Activated CD4-positive, alpha-beta T cell treated with anti-CD3 and anti-CD28 coated beads for 36 hours (primary cell): ENCODE data around the gene GNAS. TPM values are rescaled to one million over a fixed set of nuclear protein-coding genes. Genes with fewer than 3 reads are reported as not detected.

Source experiments
- ATAC-seq: fragments of 200-7000 bp; cut with Tn5 transposase; one replicate; pipeline ENCODE4 v1.10.0; 2021; ENCODE audit warnings: mild to moderate bottlenecking, moderate library complexity
- CTCF ChIA-PET: fragments of 350-600 bp; sonication (Branson Sonifier 250); formaldehyde crosslinking; loops from one replicate; lab custom pipeline; 2021; ENCODE audit warnings: antibody characterized with exemption; lab: Charles Lee
- POLR2A ChIA-PET: fragments of 350-600 bp; sonication (Branson Sonifier 250); formaldehyde crosslinking; loops from one replicate; lab custom pipeline; 2021; ENCODE audit warnings: antibody characterized with exemption, inconsistent platforms; lab: Charles Lee
- DNase-seq: peaks from one replicate; pipeline ENCODE4 v3.0.0-alpha.2; 2020
- H3K27ac Mint-ChIP-seq: one replicate; pipeline ENCODE4 v1.8.0; 2021; ENCODE audit warnings: mixed read lengths
- H3K27me3 Mint-ChIP-seq: one replicate; pipeline ENCODE4 v1.8.0; 2021; ENCODE audit warnings: mixed read lengths
- H3K36me3 Mint-ChIP-seq: one replicate; pipeline ENCODE4 v1.8.0; 2021; ENCODE audit warnings: low read depth, mixed read lengths
- H3K4me1 Mint-ChIP-seq: one replicate; pipeline ENCODE4 v1.8.0; 2021; ENCODE audit warnings: mixed read lengths
- H3K4me3 Mint-ChIP-seq: one replicate; pipeline ENCODE4 v1.8.0; 2021; ENCODE audit warnings: mild to moderate bottlenecking, moderate library complexity, mixed read lengths
- H3K9me3 Mint-ChIP-seq: one replicate; pipeline ENCODE4 v1.8.0; 2021; ENCODE audit warnings: low read depth, mixed read lengths
- intact Hi-C, 2 experiments: fragments of 100-400 bp; cut with DNase I in 1 of 2; cut with micrococcal nuclease in 1 of 2; formaldehyde crosslinking; loops; one replicate each; pipeline versions ENCODE4 v1.14.2 to v1.15.1; 2022 to 2024; cut with DNase I, micrococcal nuclease
- total RNA-seq, 2 experiments: library from RNA; stranded (reverse); gene quantifications; one replicate each; pipeline ENCODE4 v1.2.3, GENCODE V29; 2021

GNAS gene
- total RNA-seq, 2 experiments from 2014 or later = 713 to 965 TPM

DNA sequence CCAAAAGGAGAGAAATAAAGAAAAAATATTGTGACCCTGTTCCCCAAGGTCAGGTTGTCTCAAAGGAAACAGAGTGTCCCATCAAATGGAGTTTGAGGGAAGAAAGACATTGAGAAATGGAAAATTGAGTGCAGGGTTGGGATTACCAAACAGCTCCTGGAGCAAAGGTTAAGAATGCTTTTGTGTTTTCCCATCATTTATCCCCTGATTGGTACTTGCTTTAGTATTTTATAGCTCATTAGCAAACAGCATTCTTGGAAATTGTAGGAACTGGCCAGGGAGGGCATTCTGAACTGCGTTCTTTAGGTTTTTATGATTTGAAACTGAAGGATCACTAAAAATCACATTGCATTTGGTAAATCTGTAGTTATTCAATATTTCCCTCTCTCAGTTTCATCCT is 69.5 kb downstream of the GNAS start:
- ChIA-PET CTCF (no interaction called here), POLR2A (no interaction called here)
- Mint-ChIP-seq H3K9me3 (no peaks in the 10 kb centered on the region), H3K4me1 (no peaks in the 10 kb centered on the region), H3K36me3 (no peaks in the 10 kb centered on the region), H3K4me3 (no peak overlapping the region), H3K27ac (no peak overlapping the region), H3K27me3 (no peaks in the 10 kb centered on the region)
- intact Hi-C loops = no loop called here
- no peak for DNase-seq
- ATAC-seq = no peak

DNA sequence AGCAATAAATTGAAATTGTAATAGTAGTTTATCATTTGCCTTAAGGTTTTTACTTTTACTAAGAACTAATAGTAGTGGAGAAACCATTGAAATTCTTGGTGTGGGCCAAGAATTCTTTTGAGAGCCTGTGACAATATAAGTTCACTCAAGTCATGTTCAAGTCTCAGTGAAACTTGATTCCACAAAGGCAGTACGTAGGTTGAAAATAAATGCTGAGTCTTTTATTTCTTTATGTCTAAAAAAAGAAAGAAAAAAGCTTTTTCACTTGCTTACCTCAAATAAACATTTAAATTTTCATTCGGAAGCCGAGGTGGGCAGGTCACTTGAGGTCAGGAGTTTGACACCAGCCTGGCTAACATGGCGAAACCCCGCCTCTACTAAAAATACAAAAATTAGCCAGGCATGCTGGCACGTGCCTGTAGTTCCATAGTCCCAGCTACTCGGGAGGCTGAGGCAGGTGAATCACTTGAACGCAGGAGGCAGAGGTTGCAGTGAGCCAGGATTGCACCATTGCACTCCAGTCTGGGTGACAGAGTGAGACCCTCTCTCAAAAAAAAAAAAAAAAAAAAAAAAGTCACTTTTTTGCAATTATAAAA is 70.7 kb downstream of the GNAS start:
- intact Hi-C loops = no loop called here
- Mint-ChIP-seq H3K4me1 (no peaks in the 10 kb centered on the region), H3K9me3 (no peaks in the 10 kb centered on the region), H3K27ac (no peak overlapping the region), H3K27me3 (no peaks in the 10 kb centered on the region), H3K4me3 (no peak overlapping the region), H3K36me3 (no peaks in the 10 kb centered on the region)
- CTCF ChIA-PET = no interaction called here
- no peak for DNase-seq
- no peak for ATAC-seq
- POLR2A ChIA-PET = interaction anchor here (0.5 to 1.0 kb wide), 2 partner anchors 67 to 109 kb away, joined by 3 to 4 read pairs; partner anchors contain the start of gene ATP5F1E

DNA sequence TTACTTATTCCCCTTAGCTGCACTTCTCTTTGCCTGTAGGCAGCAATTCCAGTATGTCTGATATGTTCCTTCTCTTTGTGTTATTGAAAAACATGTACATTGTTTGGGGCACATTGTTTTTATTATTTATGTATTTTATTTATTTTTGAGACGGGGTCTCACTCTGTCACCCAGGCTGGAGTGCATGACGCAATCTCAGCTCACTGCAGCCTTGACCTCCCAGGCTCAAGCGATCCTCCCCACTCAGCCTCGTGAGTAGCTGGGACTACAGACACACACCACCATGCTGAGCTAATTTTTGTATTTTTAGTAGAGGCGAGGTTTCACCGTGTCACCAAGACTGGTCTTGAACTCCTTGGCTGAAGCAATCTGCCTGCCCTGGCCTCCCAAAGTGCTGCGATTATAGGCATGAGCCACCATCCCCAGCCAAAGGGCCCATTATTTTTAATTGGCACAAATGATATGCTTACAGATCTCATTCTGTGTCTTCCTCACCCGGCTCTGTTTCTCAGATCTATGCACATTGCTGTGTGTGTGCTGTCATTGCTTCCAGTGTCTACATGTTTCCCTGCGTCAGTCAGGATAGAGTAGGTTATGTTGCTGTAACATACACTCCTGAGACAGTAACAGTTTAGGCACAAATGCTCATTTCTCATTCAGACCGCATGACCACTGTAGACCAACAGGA is 74.4 kb downstream of the GNAS start:
- CTCF ChIA-PET = no interaction called here
- POLR2A ChIA-PET = no interaction called here
- Mint-ChIP-seq H3K4me1 (no peaks in the 10 kb centered on the region), H3K4me3 (no peak overlapping the region), H3K36me3 (no peaks in the 10 kb centered on the region), H3K27ac (no peak overlapping the region), H3K9me3 (no peaks in the 10 kb centered on the region), H3K27me3 (peaks cover 5% of the 10 kb centered on the region)
- ATAC-seq = no peak
- intact Hi-C loops = no loop called here
- no peak for DNase-seq

DNA sequence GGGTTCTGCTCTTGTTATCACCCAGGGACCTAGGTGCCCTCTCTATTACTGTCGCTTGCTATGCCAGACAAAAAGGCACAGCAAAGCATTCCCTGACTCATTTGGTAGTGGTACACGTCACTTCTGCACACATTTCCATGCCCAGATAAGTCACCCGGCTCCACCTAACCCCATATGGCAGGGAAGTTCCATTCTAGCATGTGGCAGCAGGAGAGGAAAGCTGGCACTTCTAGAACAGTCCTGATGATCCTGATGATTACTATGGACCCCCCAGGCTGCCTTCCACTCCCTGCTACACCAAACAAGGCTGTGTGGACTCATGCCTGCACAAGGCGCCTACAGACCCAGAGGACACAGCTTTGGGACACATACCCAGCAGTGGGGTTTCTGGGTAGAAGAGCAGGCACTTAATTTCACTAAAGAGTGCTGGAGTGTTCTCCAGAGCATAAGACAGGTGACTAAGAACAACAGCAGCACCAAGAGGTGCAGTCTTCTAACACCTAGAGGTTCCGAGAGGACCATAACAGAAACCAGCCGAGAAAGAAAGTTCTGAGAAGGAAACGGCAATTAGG is 75.1 kb downstream of the GNAS start:
- no peak for DNase-seq
- peaks cover 9% of the 10 kb centered on the region for H3K27me3 Mint-ChIP-seq
- no peak overlapping the region for H3K4me3 Mint-ChIP-seq
- CTCF ChIA-PET = no interaction called here
- no peak overlapping the region for H3K27ac Mint-ChIP-seq
- ATAC-seq = no peak
- POLR2A ChIA-PET = no interaction called here
- intact Hi-C loops = no loop called here
- no peaks in the 10 kb centered on the region for H3K4me1 Mint-ChIP-seq
- H3K36me3 Mint-ChIP-seq = no peaks in the 10 kb centered on the region
- H3K9me3 Mint-ChIP-seq = no peaks in the 10 kb centered on the region

GRCh38 chr20:58930496-58930895 is 78.0 kb downstream of the GNAS start:
- no peak for DNase-seq
- ATAC-seq = no peak
- Mint-ChIP-seq H3K27me3 (peaks cover 10% of the 10 kb centered on the region), H3K27ac (no peak overlapping the region), H3K4me3 (no peak overlapping the region), H3K36me3 (no peaks in the 10 kb centered on the region), H3K4me1 (no peaks in the 10 kb centered on the region), H3K9me3 (no peaks in the 10 kb centered on the region)
- intact Hi-C loops = no loop called here
- CTCF ChIA-PET = no interaction called here
- POLR2A ChIA-PET = interaction anchor here (0.6 kb wide), 1 partner anchor 63 kb away, joined by 3 read pairs; no protein-coding TSS in a partner anchor

- H3K27me3 Mint-ChIP-seq = peaks cover 13% of the 10 kb centered on the region
- H3K27ac Mint-ChIP-seq = no peak overlapping the region
- no peak for ATAC-seq
- H3K36me3 Mint-ChIP-seq = no peaks in the 10 kb centered on the region
- ChIA-PET POLR2A (no interaction called here), CTCF (no interaction called here)
- no peak for DNase-seq
- H3K9me3 Mint-ChIP-seq = peaks cover 5% of the 10 kb centered on the region
- intact Hi-C loops = no loop called here
- no peaks in the 10 kb centered on the region for H3K4me1 Mint-ChIP-seq
- H3K4me3 Mint-ChIP-seq = no peak overlapping the region
Observed at GRCh38 chr20:58932170-58932569, 79.7 kb downstream of the GNAS start.

DNA sequence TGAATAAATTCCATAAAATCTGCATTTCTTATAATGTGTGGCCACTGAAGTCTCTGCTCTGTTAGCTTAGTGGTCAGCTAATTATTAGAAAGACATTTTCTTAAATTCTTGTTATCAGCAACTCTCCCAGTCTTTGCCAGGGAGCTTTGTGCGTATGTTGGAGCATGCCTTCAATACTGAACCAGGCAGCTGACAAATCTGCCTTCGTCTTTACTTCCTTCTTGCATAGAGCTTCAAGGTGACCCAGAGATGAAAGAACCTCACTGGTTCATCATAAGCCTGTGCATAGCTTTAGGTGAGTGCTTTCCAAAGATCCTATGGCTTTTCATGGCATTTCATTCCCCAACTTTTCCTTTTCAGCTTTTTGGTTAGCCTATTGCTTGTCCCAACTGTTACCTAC is 85.6 kb downstream of the GNAS start:
- peaks cover 5% of the 10 kb centered on the region for H3K9me3 Mint-ChIP-seq
- H3K4me3 Mint-ChIP-seq = no peak overlapping the region
- CTCF ChIA-PET = interaction anchor here (1.1 kb wide), 1 partner anchor 24 kb away, joined by 3 read pairs; no protein-coding TSS in a partner anchor
- H3K27ac Mint-ChIP-seq = no peak overlapping the region
- H3K36me3 Mint-ChIP-seq = no peaks in the 10 kb centered on the region
- ATAC-seq = no peak
- no peaks in the 10 kb centered on the region for H3K4me1 Mint-ChIP-seq
- POLR2A ChIA-PET = no interaction called here
- H3K27me3 Mint-ChIP-seq = peaks cover 4% of the 10 kb centered on the region
- DNase-seq = no peak
- intact Hi-C loops = no loop called here

GRCh38 chr20:58938541-58938940 is 86.0 kb downstream of the GNAS start:
- ATAC-seq (no peak), DNase-seq (no peak)
- Mint-ChIP-seq H3K9me3 (peaks cover 5% of the 10 kb centered on the region), H3K27me3 (peaks cover 4% of the 10 kb centered on the region), H3K4me1 (no peaks in the 10 kb centered on the region), H3K36me3 (no peaks in the 10 kb centered on the region), H3K27ac (no peak overlapping the region), H3K4me3 (no peak overlapping the region)
- intact Hi-C loops = no loop called here
- ChIA-PET CTCF (interaction anchor here (0.8 to 1.0 kb wide), 3 partner anchors 24 to 327 kb away, joined by 3 to 4 read pairs (median 3); no protein-coding TSS in a partner anchor), POLR2A (no interaction called here)

DNA sequence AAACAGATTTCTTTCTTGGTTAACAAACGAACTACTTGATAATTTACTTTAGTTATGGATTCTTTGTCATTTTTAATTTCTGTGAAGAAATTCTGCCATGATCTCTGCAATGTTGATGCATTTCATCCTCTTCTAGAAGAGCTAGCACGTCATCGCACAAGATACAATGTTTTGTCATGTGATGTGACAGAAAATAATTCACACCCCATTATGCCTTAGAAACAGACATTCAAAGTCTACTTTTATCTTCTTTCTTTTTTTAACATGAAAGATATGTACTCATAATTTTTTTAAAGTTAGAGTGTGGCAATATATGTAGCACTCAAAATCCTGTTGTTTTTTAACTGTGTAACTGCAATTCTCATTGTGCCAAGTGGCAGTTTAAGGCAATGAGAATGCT is 89.0 kb downstream of the GNAS start:
- intact Hi-C loops = no loop called here
- CTCF ChIA-PET = no interaction called here

DNA sequence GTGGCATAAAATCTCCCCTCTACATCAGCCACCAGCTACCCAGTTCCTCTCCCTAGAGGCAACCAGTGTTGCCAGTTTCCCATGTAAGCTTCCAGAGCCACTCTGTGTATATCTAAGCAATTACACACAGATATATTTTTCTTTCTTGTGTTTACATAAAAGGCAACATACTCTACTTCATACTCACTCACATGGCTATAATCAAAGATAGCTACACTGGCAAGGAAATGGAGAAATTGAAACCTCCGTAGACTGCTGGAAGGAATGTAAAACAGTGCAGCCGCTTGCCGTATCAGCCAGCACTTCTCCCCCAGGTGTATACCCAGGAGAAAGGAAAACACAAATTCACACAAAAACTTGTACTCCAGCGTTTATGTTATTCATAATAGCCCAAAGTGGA is 90.0 kb downstream of the GNAS start:
- Mint-ChIP-seq H3K9me3 (no peaks in the 10 kb centered on the region), H3K4me3 (no peak overlapping the region), H3K4me1 (no peaks in the 10 kb centered on the region), H3K27me3 (no peaks in the 10 kb centered on the region), H3K36me3 (no peaks in the 10 kb centered on the region), H3K27ac (no peak overlapping the region)
- DNase-seq = no peak
- CTCF ChIA-PET = no interaction called here
- intact Hi-C loops = no loop called here
- POLR2A ChIA-PET = interaction anchor here (0.6 kb wide), 1 partner anchor 15 kb away, joined by 4 read pairs; no protein-coding TSS in a partner anchor
- ATAC-seq = no peak

More for the DNA sequence above, 89.0 kb downstream of the GNAS start:
- Mint-ChIP-seq H3K27me3 (no peaks in the 10 kb centered on the region), H3K27ac (no peak overlapping the region), H3K36me3 (no peaks in the 10 kb centered on the region), H3K9me3 (no peaks in the 10 kb centered on the region), H3K4me3 (no peak overlapping the region), H3K4me1 (no peaks in the 10 kb centered on the region)
- DNase-seq = no peak
- POLR2A ChIA-PET = interaction anchor here (0.5 kb wide), 1 partner anchor 44 kb away, joined by 3 read pairs; no protein-coding TSS in a partner anchor
- ATAC-seq = no peak

DNA sequence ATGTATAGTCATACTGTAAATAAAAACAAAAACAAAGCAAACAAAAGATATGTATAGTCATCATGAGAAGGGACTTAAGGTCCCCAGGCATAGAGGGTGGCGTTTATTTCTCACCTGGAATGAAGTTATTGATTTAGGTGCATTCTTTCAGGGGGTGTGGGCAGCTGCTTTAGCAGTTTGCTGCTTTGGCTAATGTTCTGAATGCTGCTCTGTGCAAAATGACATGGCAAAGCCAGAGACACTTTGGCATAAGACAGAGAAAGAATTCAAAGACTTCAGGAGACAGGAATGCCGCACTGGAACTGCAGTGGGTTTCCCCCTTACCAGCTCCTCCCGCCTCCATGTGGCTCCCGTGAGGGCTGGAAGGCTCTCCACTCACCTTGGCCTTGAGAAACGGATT is 92.1 kb downstream of the GNAS start:
- DNase-seq = no peak
- Mint-ChIP-seq H3K27me3 (peaks cover 5% of the 10 kb centered on the region), H3K9me3 (no peaks in the 10 kb centered on the region), H3K36me3 (no peaks in the 10 kb centered on the region), H3K4me3 (no peak overlapping the region), H3K4me1 (no peaks in the 10 kb centered on the region), H3K27ac (no peak overlapping the region)
- intact Hi-C loops = no loop called here
- ChIA-PET POLR2A (no interaction called here), CTCF (no interaction called here)
- no peak for ATAC-seq
